ENCODE results near the gene COLEC11.
A peak's percentile ranks its signal among the peaks of the same experiment; 100 is the strongest.

Gene COLEC11

GRCh38 chr2:3647246-3647645, 52.3 kb downstream of the COLEC11 start:
- DNase-seq (ENCODE audit: insufficient read length, low spot score) (no peak), FAIRE-seq (no peak)
- TF ChIP-seq, protein P1, sequence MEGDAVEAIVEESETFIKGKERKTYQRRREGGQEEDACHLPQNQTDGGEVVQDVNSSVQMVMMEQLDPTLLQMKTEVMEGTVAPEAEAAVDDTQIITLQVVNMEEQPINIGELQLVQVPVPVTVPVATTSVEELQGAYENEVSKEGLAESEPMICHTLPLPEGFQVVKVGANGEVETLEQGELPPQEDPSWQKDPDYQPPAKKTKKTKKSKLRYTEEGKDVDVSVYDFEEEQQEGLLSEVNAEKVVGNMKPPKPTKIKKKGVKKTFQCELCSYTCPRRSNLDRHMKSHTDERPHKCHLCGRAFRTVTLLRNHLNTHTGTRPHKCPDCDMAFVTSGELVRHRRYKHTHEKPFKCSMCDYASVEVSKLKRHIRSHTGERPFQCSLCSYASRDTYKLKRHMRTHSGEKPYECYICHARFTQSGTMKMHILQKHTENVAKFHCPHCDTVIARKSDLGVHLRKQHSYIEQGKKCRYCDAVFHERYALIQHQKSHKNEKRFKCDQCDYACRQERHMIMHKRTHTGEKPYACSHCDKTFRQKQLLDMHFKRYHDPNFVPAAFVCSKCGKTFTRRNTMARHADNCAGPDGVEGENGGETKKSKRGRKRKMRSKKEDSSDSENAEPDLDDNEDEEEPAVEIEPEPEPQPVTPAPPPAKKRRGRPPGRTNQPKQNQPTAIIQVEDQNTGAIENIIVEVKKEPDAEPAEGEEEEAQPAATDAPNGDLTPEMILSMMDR (IDR thresholded peaks at IDR 0.05; ENCODE audit: insufficient read depth, missing control alignments), result no peak

- FAIRE-seq (no peak), DNase-seq (ENCODE audit: insufficient read length, low spot score) (peak; percentile 44)
- TF ChIP-seq, protein P1 (IDR thresholded peaks at IDR 0.05; ENCODE audit: insufficient read depth, missing control alignments), result no peak
Measured at GRCh38 chr2:3647831-3648651, 53.1 kb downstream of the COLEC11 start.

DNA sequence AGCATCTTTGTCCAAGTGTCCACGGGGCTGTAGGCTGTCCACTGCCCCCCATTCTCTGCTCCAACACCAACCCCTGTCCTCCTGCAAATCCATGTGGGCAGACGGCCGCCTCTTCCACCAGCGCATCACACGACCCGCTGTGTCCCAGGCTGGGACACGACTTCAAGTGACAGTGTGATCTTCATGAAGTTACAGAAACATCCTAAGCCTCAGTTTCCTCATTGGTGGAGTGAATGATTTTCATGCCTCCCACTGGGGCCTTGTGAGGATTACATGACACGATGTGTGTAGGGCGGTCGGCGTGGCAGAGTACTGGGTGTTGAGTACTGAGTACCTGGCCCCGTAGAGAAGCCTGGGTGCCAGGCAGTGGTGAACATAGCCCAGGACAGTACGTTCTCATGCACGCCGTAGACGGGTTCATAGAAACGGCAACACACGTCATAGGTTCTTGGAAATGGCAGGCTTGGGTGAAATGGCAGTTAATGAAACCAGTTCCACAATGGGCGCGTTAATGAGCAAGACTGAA, 53.8 kb downstream of the COLEC11 start:
- DNase-seq (ENCODE audit: insufficient read length, low spot score), result no peak
- FAIRE-seq, result no peak
- TF ChIP-seq, protein P1 (IDR thresholded peaks at IDR 0.05; ENCODE audit: insufficient read depth, missing control alignments), result no peak

DNA sequence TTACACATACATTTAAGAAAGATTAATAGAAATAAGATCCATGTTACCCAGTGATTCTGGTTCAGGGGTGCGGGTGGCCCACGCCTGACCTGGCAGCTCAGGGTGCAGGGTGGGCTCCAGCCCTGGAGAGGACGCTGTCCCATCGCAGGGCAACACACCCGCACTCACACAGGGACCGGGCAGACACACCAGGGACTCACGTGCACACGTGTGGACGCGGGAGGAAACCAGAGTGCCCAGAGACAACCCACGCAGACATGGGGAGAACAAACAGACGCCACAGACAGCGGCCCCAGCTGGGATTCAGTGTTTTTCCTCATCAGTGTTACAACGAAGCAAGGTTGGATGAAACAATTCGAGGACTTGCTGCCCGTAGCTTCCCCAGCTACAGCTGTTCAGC, 54.7 kb downstream of the COLEC11 start:
- FAIRE-seq, result no peak
- DNase-seq (ENCODE audit: insufficient read length, low spot score), result no peak
- TF ChIP-seq, protein P1 (IDR thresholded peaks at IDR 0.05; ENCODE audit: insufficient read depth, missing control alignments), result no peak

DNA sequence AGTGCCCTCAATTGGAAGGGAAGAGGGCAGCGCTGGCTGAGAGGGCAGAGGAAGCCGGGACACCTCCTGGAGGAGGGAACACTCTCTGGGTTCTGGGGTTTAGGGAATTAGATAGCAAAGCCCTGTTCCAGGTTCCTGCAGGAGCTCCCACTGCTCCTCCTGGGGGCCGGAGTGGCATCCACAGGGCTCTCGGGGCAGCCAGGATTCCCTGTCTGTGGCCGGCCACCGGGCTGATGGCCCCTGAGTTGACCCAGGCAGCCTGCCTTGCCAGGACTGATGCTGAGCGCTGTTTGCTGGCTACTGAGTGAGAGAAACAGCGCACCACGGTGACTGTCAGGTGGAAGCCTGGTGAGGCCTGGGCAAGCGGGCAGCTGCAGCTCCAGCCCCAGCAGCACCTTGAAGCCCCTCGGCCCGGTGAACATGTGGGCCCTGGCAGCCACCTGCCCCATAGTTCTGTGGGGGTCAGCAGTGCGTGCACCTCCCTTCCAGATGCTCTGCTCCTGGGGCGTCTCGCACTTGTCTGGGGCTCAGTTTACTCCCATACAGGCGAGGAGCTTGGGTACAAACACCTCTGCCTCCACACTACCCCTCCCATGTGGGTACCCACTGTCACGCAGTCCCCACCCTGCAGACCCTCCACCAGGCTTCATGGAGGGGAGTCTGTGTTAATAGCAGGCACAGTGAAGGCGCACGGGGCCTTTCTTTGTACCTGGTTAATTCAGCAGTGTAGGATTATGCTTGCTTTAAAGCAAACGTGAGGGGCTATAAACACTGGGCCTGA, 55.4 kb downstream of the COLEC11 start:
- TF ChIP-seq, protein P1 (IDR thresholded peaks at IDR 0.05; ENCODE audit: insufficient read depth, missing control alignments), result no peak
- FAIRE-seq (no peak), DNase-seq (ENCODE audit: insufficient read length, low spot score) (no peak)

- DNase-seq (ENCODE audit: insufficient read length, low spot score) (peak; percentile 81), FAIRE-seq (no peak)
- TF ChIP-seq, protein P1 (IDR thresholded peaks at IDR 0.05; ENCODE audit: insufficient read depth, missing control alignments), result no peak
Measured at GRCh38 chr2:3651691-3652648, 57.1 kb downstream of the COLEC11 start.

Measured in D721Med (cell line).